RWPE2 (cell line): ENCODE results near the gene SLC39A13.

Experiments
- ATAC-seq: fragments of 200-7000 bp; cut with Tn5 transposase; 3 replicates; pipeline ENCODE4 v1.9.1; 2021; ENCODE audit warnings: low read depth
- DNase-seq: peaks from one replicate; pipeline ENCODE4 v3.0.0-alpha.2; 2020; ENCODE audit warnings: low spot score
- H3K27ac ChIP-seq: fragments of 450-650 bp; 2 replicates; pipeline ENCODE4 v1.5.1; 2017; ENCODE audit warnings: mild to moderate bottlenecking; ENCODE audit not compliant: poor library complexity, severe bottlenecking
- H3K27me3 ChIP-seq: fragments of 250-450 bp; sonication (Bioruptor Pico); 2 replicates; pipeline ENCODE4 v1.5.1; 2021; ENCODE audit warnings: mild to moderate bottlenecking, moderate library complexity; ENCODE audit not compliant: insufficient read depth, poor library complexity, severe bottlenecking
- H3K36me3 ChIP-seq: fragments of 250-450 bp; sonication (Bioruptor Pico); 2 replicates; pipeline ENCODE4 v1.5.1; 2020; ENCODE audit warnings: low read depth, mild to moderate bottlenecking, moderate library complexity
- H3K4me1 ChIP-seq: fragments of 250-450 bp; sonication (Bioruptor Pico); 2 replicates; pipeline ENCODE4 v1.5.1; 2021; ENCODE audit warnings: mild to moderate bottlenecking, moderate library complexity; ENCODE audit not compliant: insufficient read depth, poor library complexity, severe bottlenecking
- H3K4me3 ChIP-seq: fragments of 250-450 bp; sonication (Bioruptor Pico); 2 replicates; pipeline ENCODE4 v1.5.1; 2021; ENCODE audit warnings: mild to moderate bottlenecking, moderate library complexity; ENCODE audit not compliant: severe bottlenecking
- H3K9me3 ChIP-seq: fragments of 250-450 bp; sonication (Bioruptor Pico); 2 replicates; pipeline ENCODE4 v1.5.1; 2021; ENCODE audit warnings: mild to moderate bottlenecking, moderate library complexity; ENCODE audit not compliant: severe bottlenecking
- CTCF ChIP-seq: fragments of 450-650 bp; IDR thresholded peaks from one replicate; pipeline ENCODE4 v1.5.1; 2017; ENCODE audit warnings: mild to moderate bottlenecking, moderate library complexity; ENCODE audit not compliant: poor library complexity, severe bottlenecking

The SLC39A13 gene

GRCh38 chr11:47399860-47400767 lies 8.3 kb upstream of the SLC39A13 start:
- peak overlapping the region; percentile 13 for H3K4me3 ChIP-seq
- H3K27me3 ChIP-seq = no peaks in the 10 kb centered on the region
- H3K36me3 ChIP-seq = no peaks in the 10 kb centered on the region
- H3K4me1 ChIP-seq = no peaks in the 10 kb centered on the region
- H3K9me3 ChIP-seq = no peaks in the 10 kb centered on the region
- ATAC-seq (peak; percentile 48), DNase-seq (no peak)
- H3K27ac ChIP-seq = no peak overlapping the region
- no peak for TF ChIP-seq CTCF

- no peak for TF ChIP-seq CTCF
These were observed 7.6 kb upstream of the SLC39A13 start for GRCh38 chr11:47400768-47401279.

GRCh38 chr11:47403135-47403534 lies 5.3 kb upstream of the SLC39A13 start:
- no peak for ATAC-seq
- no peak for DNase-seq
- no peak for TF ChIP-seq CTCF
- Histone ChIP-seq H3K36me3 (no peaks in the 10 kb centered on the region), H3K4me1 (no peaks in the 10 kb centered on the region), H3K27ac (no peak overlapping the region), H3K27me3 (no peaks in the 10 kb centered on the region), H3K4me3 (no peak overlapping the region), H3K9me3 (no peaks in the 10 kb centered on the region)

More at GRCh38 chr11:47400768-47401279, 7.6 kb upstream of the SLC39A13 start:
- Histone ChIP-seq H3K27ac (no peak overlapping the region), H3K4me1 (no peaks in the 10 kb centered on the region), H3K4me3 (no peak overlapping the region), H3K9me3 (no peaks in the 10 kb centered on the region), H3K36me3 (no peaks in the 10 kb centered on the region), H3K27me3 (no peaks in the 10 kb centered on the region)
- peak; percentile 33; the same call in 2 of the 3 replicates for ATAC-seq
- DNase-seq = no peak

- no peak for TF ChIP-seq CTCF
- H3K27me3 ChIP-seq = no peaks in the 10 kb centered on the region
- H3K4me1 ChIP-seq = no peaks in the 10 kb centered on the region
- H3K9me3 ChIP-seq = no peaks in the 10 kb centered on the region
- no peak overlapping the region for H3K27ac ChIP-seq
- no peak for ATAC-seq
- no peak overlapping the region for H3K4me3 ChIP-seq
- DNase-seq = no peak
- no peaks in the 10 kb centered on the region for H3K36me3 ChIP-seq
These were observed 4.8 kb upstream of the SLC39A13 start for GRCh38 chr11:47403571-47403970.
